ENCODE measurements around the gene ANO8.
A peak's percentile ranks its signal among the peaks of the same experiment; 100 is the strongest.

The ANO8 gene

GRCh38 chr19:17334414-17335409 lies at the start of gene ANO8:
TSS of gene ANO8 (minus strand) at chr19:17334855. CDS start at chr19:17334670, 185 bp downstream.
- Histone ChIP-seq H3K4me3 (ENCODE audit: low read depth, low read length) (peak within 1 kb of the TSS; percentile 77), H3K27ac (peak within 1 kb of the TSS; percentile 95), H3K9me3 (ENCODE audit: severe bottlenecking) (no peaks in the 10 kb centered on the region), H3K27me3 (ENCODE audit: insufficient read depth, low read depth, severe bottlenecking) (no peaks in the 10 kb centered on the region), H3K36me3 (peaks cover 27% of the 10 kb centered on the region)
- peak; percentile 99 for DNase-seq
- no peak for TF ChIP-seq CTCF (IDR thresholded peaks at IDR 0.05; ENCODE audit: low read depth, low read length)

GRCh38 chr19:17380426-17381138 lies 45.9 kb upstream of the ANO8 start:
- Histone ChIP-seq H3K27ac (no peak overlapping the region), H3K4me3 (ENCODE audit: low read depth, low read length) (no peak overlapping the region), H3K36me3 (no peaks in the 10 kb centered on the region), H3K9me3 (ENCODE audit: severe bottlenecking) (peaks cover 6% of the 10 kb centered on the region), H3K27me3 (ENCODE audit: insufficient read depth, low read depth, severe bottlenecking) (no peaks in the 10 kb centered on the region)
- DNase-seq = no peak
- TF ChIP-seq CTCF (IDR thresholded peaks at IDR 0.05; ENCODE audit: low read depth, low read length) = no peak

DNA sequence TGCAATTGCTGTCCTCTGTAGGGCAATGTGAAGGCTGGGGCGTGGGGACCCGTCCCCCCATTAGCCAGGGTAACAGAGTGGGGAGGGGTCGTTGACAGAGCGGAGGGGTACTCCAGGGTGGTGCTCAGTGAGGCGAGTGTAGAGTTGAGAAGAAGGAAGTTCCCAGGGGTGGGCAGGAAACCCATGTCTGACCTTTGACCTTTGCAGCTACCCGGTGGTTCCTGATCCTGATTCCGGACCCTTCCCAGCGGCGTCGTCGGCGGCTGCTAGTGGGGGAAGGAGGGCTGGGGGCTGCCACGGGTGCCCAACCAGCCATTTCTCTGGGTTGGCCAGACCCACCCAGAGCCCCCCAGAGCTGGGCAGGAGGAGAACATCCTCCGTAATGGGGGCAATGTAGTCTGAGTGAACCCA lies 44.6 kb upstream of the ANO8 start:
- Histone ChIP-seq H3K9me3 (ENCODE audit: severe bottlenecking) (peaks cover 6% of the 10 kb centered on the region), H3K27ac (no peak overlapping the region), H3K36me3 (no peaks in the 10 kb centered on the region), H3K27me3 (ENCODE audit: insufficient read depth, low read depth, severe bottlenecking) (no peaks in the 10 kb centered on the region), H3K4me3 (ENCODE audit: low read depth, low read length) (no peak overlapping the region)
- DNase-seq = no peak
- TF ChIP-seq CTCF (IDR thresholded peaks at IDR 0.05; ENCODE audit: low read depth, low read length) = no peak

- no peak for TF ChIP-seq CTCF (IDR thresholded peaks at IDR 0.05; ENCODE audit: low read depth, low read length)
- H3K27ac ChIP-seq = no peak overlapping the region
- no peak overlapping the region for H3K4me3 ChIP-seq (ENCODE audit: low read depth, low read length)
- DNase-seq = no peak
- H3K9me3 ChIP-seq (ENCODE audit: severe bottlenecking) = peaks cover 6% of the 10 kb centered on the region
- no peaks in the 10 kb centered on the region for H3K36me3 ChIP-seq
- no peaks in the 10 kb centered on the region for H3K27me3 ChIP-seq (ENCODE audit: insufficient read depth, low read depth, severe bottlenecking)
These were observed 43.6 kb upstream of the ANO8 start for GRCh38 chr19:17378271-17378670.

GRCh38 chr19:17376935-17377600 lies 42.4 kb upstream of the ANO8 start, which contains the start of gene PLVAP:
TSS of gene PLVAP (minus strand) at chr19:17377342. CDS start at chr19:17377288, 54 bp downstream.
- Histone ChIP-seq H3K27ac (no peak within 1 kb of the TSS), H3K4me3 (ENCODE audit: low read depth, low read length) (no peak within 1 kb of the TSS), H3K36me3 (no peaks in the 10 kb centered on the region), H3K9me3 (ENCODE audit: severe bottlenecking) (peaks cover 6% of the 10 kb centered on the region), H3K27me3 (ENCODE audit: insufficient read depth, low read depth, severe bottlenecking) (no peaks in the 10 kb centered on the region)
- no peak for TF ChIP-seq CTCF (IDR thresholded peaks at IDR 0.05; ENCODE audit: low read depth, low read length)
- no peak for DNase-seq

All from WERI-Rb-1 (cell line).